CD4-positive, alpha-beta T cell (primary cell): ENCODE measurements around the gene CAMSAP1. TPM values are rescaled to one million over a fixed set of nuclear protein-coding genes. Genes with fewer than 3 reads are reported as not detected.

Source experiments
- ATAC-seq: fragments of 200-7000 bp; cut with Tn5 transposase; one replicate; pipeline ENCODE4 v1.10.0; 2022; ENCODE audit warnings: mild to moderate bottlenecking; ENCODE audit not compliant: poor library complexity
- CTCF ChIA-PET: fragments of 350-600 bp; sonication (Branson Sonifier 250); formaldehyde crosslinking; loops from one replicate; lab custom pipeline; 2021; ENCODE audit warnings: antibody characterized with exemption, inconsistent platforms; lab: Charles Lee
- POLR2A ChIA-PET: fragments of 350-600 bp; sonication (Branson Sonifier 250); formaldehyde crosslinking; loops from one replicate; lab custom pipeline; 2021; ENCODE audit warnings: antibody characterized with exemption, inconsistent platforms; lab: Charles Lee
- DNase-seq, 14 experiments: peaks; one replicate each; pipeline ENCODE4 v3.0.0-alpha.2; 2013 to 2020; ENCODE audit warnings: mixed read lengths in 2 of 14
- H3K27ac ChIP-seq, 2 donors: one replicate each; pipeline versions ENCODE4 v1.5.1 to v1.7.0; 2013; ENCODE audit warnings: low read length in 2 of 2, low read depth in 1 of 2, mild to moderate bottlenecking in 1 of 2
- H3K27me3 ChIP-seq, 2 experiments: 1 replicate in 1 of 2; 2 replicates in 1 of 2; pipeline versions ENCODE4 v1.6.1 to v1.7.0; 2013; ENCODE audit warnings: low read length in 2 of 2, control low read depth in 1 of 2, mild to moderate bottlenecking in 1 of 2, moderate library complexity in 1 of 2; ENCODE audit not compliant: insufficient read depth in 2 of 2, control insufficient read depth in 1 of 2
- H3K36me3 ChIP-seq: one replicate; pipeline ENCODE4 v1.6.1; 2013; ENCODE audit warnings: low read length, control low read depth; ENCODE audit not compliant: insufficient read depth
- H3K4me1 ChIP-seq: one replicate; pipeline ENCODE4 v1.6.1; 2013; ENCODE audit warnings: low read length, control low read depth; ENCODE audit not compliant: insufficient read depth
- H3K4me3 ChIP-seq: one replicate; pipeline ENCODE4 v1.5.1; 2013; ENCODE audit warnings: mild to moderate bottlenecking, low read length, moderate library complexity
- H3K9me3 ChIP-seq, 2 experiments: 1 replicate in 1 of 2; 2 replicates in 1 of 2; pipeline versions ENCODE4 v1.6.1 to v1.7.0; 2013; ENCODE audit warnings: low read length in 2 of 2, mild to moderate bottlenecking in 2 of 2, control low read depth in 1 of 2, moderate library complexity in 1 of 2; ENCODE audit not compliant: control insufficient read depth in 1 of 2, insufficient read depth in 1 of 2
- H3K27ac Mint-ChIP-seq: one replicate; pipeline ENCODE4 v1.8.0; 2020; ENCODE audit warnings: mixed read lengths
- H3K27me3 Mint-ChIP-seq: one replicate; pipeline ENCODE4 v1.8.0; 2021; ENCODE audit warnings: mixed read lengths
- H3K36me3 Mint-ChIP-seq: one replicate; pipeline ENCODE4 v1.8.0; 2021; ENCODE audit warnings: low read depth, mixed read lengths
- H3K4me1 Mint-ChIP-seq: one replicate; pipeline ENCODE4 v1.8.0; 2021; ENCODE audit warnings: low read depth, mixed read lengths
- H3K4me3 Mint-ChIP-seq: one replicate; pipeline ENCODE4 v1.8.0; 2020; ENCODE audit warnings: mild to moderate bottlenecking, mixed read lengths
- H3K9me3 Mint-ChIP-seq: one replicate; pipeline ENCODE4 v1.8.0; 2020; ENCODE audit warnings: mixed read lengths
- CTCF ChIP-seq: fragments of 200-600 bp; IDR thresholded peaks from one replicate; pipeline ENCODE4 v1.8.0; 2022; ENCODE audit warnings: antibody characterized with exemption, mild to moderate bottlenecking
- intact Hi-C, 2 experiments: fragments of 100-400 bp; cut with DNase I in 1 of 2; cut with micrococcal nuclease in 1 of 2; formaldehyde crosslinking; loops; one replicate each; pipeline versions ENCODE4 v1.15.1 to v1.9.0; 2023 to 2025; cut with DNase I, micrococcal nuclease
- total RNA-seq, 174 experiments: library from RNA in 2 of 174; stranded (reverse) in 2 of 174; gene quantifications; one replicate each; pipeline ENCODE4 v1.2.3 and lab custom pipeline; 2021 to 2026

CAMSAP1 gene
- total RNA-seq, 2 experiments from 2014 or later: 16.8 to 18.2 TPM

DNA sequence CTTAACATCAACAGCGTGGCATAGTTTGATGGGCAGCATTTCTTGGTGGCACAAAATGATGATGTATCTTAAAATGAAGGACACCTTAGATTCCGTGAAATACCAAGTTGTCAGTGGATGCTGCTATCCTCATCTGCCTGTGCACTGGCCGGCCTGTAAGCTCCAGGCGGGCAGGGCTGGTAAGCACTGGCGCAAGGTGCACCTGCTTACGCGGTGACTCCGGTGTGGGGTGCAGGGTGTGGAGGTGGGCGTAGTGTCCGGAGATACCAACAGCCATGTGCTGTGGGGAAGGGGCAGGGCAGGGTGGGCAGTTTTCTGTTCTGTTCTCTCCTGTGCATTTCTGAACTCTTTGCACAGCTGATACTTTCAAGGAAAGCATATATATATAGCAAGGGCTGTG lies 103.9 kb downstream of the CAMSAP1 start:
- no peaks in the 10 kb centered on the region for H3K36me3 ChIP-seq
- H3K27ac Mint-ChIP-seq: no peak overlapping the region
- H3K9me3 ChIP-seq: no peaks in the 10 kb centered on the region
- no peak overlapping the region for H3K27ac ChIP-seq
- no peaks in the 10 kb centered on the region for H3K9me3 Mint-ChIP-seq
- H3K4me1 ChIP-seq: no peaks in the 10 kb centered on the region
- no peak overlapping the region for H3K4me3 Mint-ChIP-seq
- no peaks in the 10 kb centered on the region for H3K27me3 ChIP-seq
- no peaks in the 10 kb centered on the region for H3K27me3 Mint-ChIP-seq
- DNase-seq (no peak), ATAC-seq (no peak)
- TF ChIP-seq CTCF: no peak
- CTCF ChIA-PET: no interaction called here
- no peak overlapping the region for H3K4me3 ChIP-seq
- H3K4me1 Mint-ChIP-seq: no peaks in the 10 kb centered on the region
- intact Hi-C loops: no loop called here
- POLR2A ChIA-PET: no interaction called here
- H3K36me3 Mint-ChIP-seq: no peaks in the 10 kb centered on the region

- Mint-ChIP-seq H3K27ac (no peak overlapping the region), H3K4me3 (no peak overlapping the region), H3K4me1 (no peaks in the 10 kb centered on the region), H3K36me3 (no peaks in the 10 kb centered on the region), H3K9me3 (no peaks in the 10 kb centered on the region), H3K27me3 (no peaks in the 10 kb centered on the region)
- no peak for DNase-seq
- H3K27me3 ChIP-seq: no peaks in the 10 kb centered on the region
- intact Hi-C loops: no loop called here
- H3K27ac ChIP-seq: no peak overlapping the region
- no peaks in the 10 kb centered on the region for H3K9me3 ChIP-seq
- POLR2A ChIA-PET: no interaction called here
- CTCF ChIA-PET: no interaction called here
- no peaks in the 10 kb centered on the region for H3K4me1 ChIP-seq
- TF ChIP-seq CTCF: no peak
- ATAC-seq: no peak
- H3K4me3 ChIP-seq: no peak overlapping the region
- H3K36me3 ChIP-seq: no peaks in the 10 kb centered on the region
Observed at GRCh38 chr9:135802876-135803419, 104.4 kb downstream of the CAMSAP1 start.

- no peaks in the 10 kb centered on the region for H3K27me3 Mint-ChIP-seq
- CTCF ChIA-PET: no interaction called here
- no peak for TF ChIP-seq CTCF
Observed at GRCh38 chr9:135801070-135801469, 106.3 kb downstream of the CAMSAP1 start.

More at GRCh38 chr9:135801070-135801469, 106.3 kb downstream of the CAMSAP1 start:
- Histone ChIP-seq H3K27ac (no peak overlapping the region), H3K4me1 (no peaks in the 10 kb centered on the region), H3K27me3 (no peaks in the 10 kb centered on the region), H3K4me3 (no peak overlapping the region), H3K36me3 (no peaks in the 10 kb centered on the region), H3K9me3 (no peaks in the 10 kb centered on the region)
- Mint-ChIP-seq H3K36me3 (no peaks in the 10 kb centered on the region), H3K27ac (no peak overlapping the region), H3K9me3 (no peaks in the 10 kb centered on the region), H3K4me3 (no peak overlapping the region), H3K4me1 (no peaks in the 10 kb centered on the region)
- DNase-seq (no peak), ATAC-seq (no peak)
- POLR2A ChIA-PET: no interaction called here
- intact Hi-C loops: no loop called here
